PFSK-1 (cell line): ENCODE results near the gene SLC9A4.

ENCODE experiments used
- FOXP2 ChIP-seq: optimal IDR thresholded peaks from 2 replicates; pipeline ENCODE3; 2011; ENCODE audit warnings: borderline replicate concordance, control low read depth, inconsistent platforms; ENCODE audit not compliant: insufficient read depth; ENCODE audit errors: extremely low read length, extremely low read depth
- POLR2AphosphoS5 ChIP-seq: IDR thresholded peaks from 2 replicates; pipeline ENCODE4 v1.6.1; 2012; ENCODE audit warnings: low read depth, mild to moderate bottlenecking, control low read depth, low read length, moderate library complexity
- REST ChIP-seq, 2 experiments: IDR thresholded peaks; 2 replicates each; pipeline versions ENCODE4 v1.6.1 to v1.8.0; 2011 to 2012; ENCODE audit warnings: low read depth in 2 of 2, low read length in 2 of 2, control low read depth in 1 of 2, inconsistent platforms in 1 of 2, mild to moderate bottlenecking in 1 of 2, moderate library complexity in 1 of 2; ENCODE audit not compliant: insufficient read depth in 1 of 2
- TAF1 ChIP-seq: IDR thresholded peaks from 2 replicates; pipeline ENCODE4 v1.6.1; 2012; ENCODE audit warnings: low read length, control low read depth, borderline replicate concordance; ENCODE audit not compliant: insufficient read depth

- no peak for TF ChIP-seq REST (IDR thresholded peaks at IDR 0.05; ENCODE audit: insufficient read depth in 1 of 2, low read depth in 2 of 2, low read length in 2 of 2)
- TF ChIP-seq POLR2AphosphoS5 = no peak
- no peak for TF ChIP-seq TAF1
- no peak for TF ChIP-seq FOXP2
These were observed 109.8 kb downstream of the SLC9A4 start for GRCh38 chr2:102582845-102583244.
